Stimulated activated CD4-positive, alpha-beta T cell treated with anti-CD3 and anti-CD28 coated beads, Interleukin-15, amount 100 ng/mL, for 24 hours (primary cell): ENCODE measurements around the gene SUPV3L1.
"Not testable (repeated sequence)": the region's sequence is repeated elsewhere in the genome, so short reads cannot be mapped to it uniquely, and the experiment has no call there.

Source experiments
- DNase-seq: peaks from one replicate; pipeline ENCODE4 v3.0.0-alpha.2; 2020

SUPV3L1 gene

GRCh38 chr10:69179743-69180524 is at the start of gene SUPV3L1:
SUPV3L1 (plus strand) TSS chr10:69180234; CDS start chr10:69180292, 58 bp downstream.
- DNase-seq: peak; percentile 91

- no peak for DNase-seq
Measured at GRCh38 chr10:69130251-69130650, 49.8 kb upstream of the SUPV3L1 start.

- DNase-seq: no peak
Measured at GRCh38 chr10:69139961-69140360, 40.1 kb upstream of the SUPV3L1 start.

- DNase-seq: no peak
Measured at GRCh38 chr10:69141304-69141703, 38.7 kb upstream of the SUPV3L1 start.

- DNase-seq: not testable (repeated sequence)
Measured at GRCh38 chr10:69142074-69142473, 38.0 kb upstream of the SUPV3L1 start.

- DNase-seq: no peak
Measured at GRCh38 chr10:69142983-69143382, 37.1 kb upstream of the SUPV3L1 start.

- DNase-seq: no peak
Measured at GRCh38 chr10:69145329-69145728, 34.7 kb upstream of the SUPV3L1 start.

- no peak for DNase-seq
Measured at GRCh38 chr10:69145864-69146263, 34.2 kb upstream of the SUPV3L1 start.

GRCh38 chr10:69146759-69147158 is 33.3 kb upstream of the SUPV3L1 start:
- no peak for DNase-seq

- DNase-seq: peak; percentile 17
Measured at GRCh38 chr10:69151984-69152383, 28.1 kb upstream of the SUPV3L1 start.

GRCh38 chr10:69153227-69153626 is 26.8 kb upstream of the SUPV3L1 start:
- no peak for DNase-seq

- no peak for DNase-seq
Measured at GRCh38 chr10:69160809-69161241, 19.2 kb upstream of the SUPV3L1 start.

GRCh38 chr10:69168493-69168892 is 11.5 kb upstream of the SUPV3L1 start:
- no peak for DNase-seq

- no peak for DNase-seq
Measured at GRCh38 chr10:69172241-69172982, 7.6 kb upstream of the SUPV3L1 start.

- not testable (repeated sequence) for DNase-seq
Measured at GRCh38 chr10:69175326-69175725, 4.7 kb upstream of the SUPV3L1 start.

- no peak for DNase-seq
Measured at GRCh38 chr10:69176823-69177222, 3.2 kb upstream of the SUPV3L1 start.

- DNase-seq: peak; percentile 15
Measured at GRCh38 chr10:69179089-69179742, 818 bp upstream of the SUPV3L1 start.

GRCh38 chr10:69180525-69181204 is 631 bp downstream of the SUPV3L1 start:
- DNase-seq: peak; percentile 32

GRCh38 chr10:69181433-69181832 is 1.4 kb downstream of the SUPV3L1 start:
- no peak for DNase-seq

- no peak for DNase-seq
Measured at GRCh38 chr10:69182005-69182404, 2.0 kb downstream of the SUPV3L1 start.

GRCh38 chr10:69186524-69186923 is 6.5 kb downstream of the SUPV3L1 start:
- DNase-seq: no peak

- DNase-seq: no peak
Measured at GRCh38 chr10:69201045-69201444, 21.0 kb downstream of the SUPV3L1 start.

- DNase-seq: no peak
Measured at GRCh38 chr10:69202332-69202731, 22.3 kb downstream of the SUPV3L1 start.
